Activated naive CD8-positive, alpha-beta T cell treated with anti-CD3 and anti-CD28 coated beads for 36 hours (primary cell): Measurements from ENCODE around the gene HOXA5. TPM values are rescaled to one million over a fixed set of nuclear protein-coding genes. Genes with fewer than 3 reads are reported as not detected.

ENCODE experiments used
- DNase-seq: peaks from one replicate; pipeline ENCODE4 v3.0.0; 2021
- H3K27ac Mint-ChIP-seq: one replicate; pipeline ENCODE4 v1.8.0; 2022; ENCODE audit warnings: mild to moderate bottlenecking, moderate library complexity, mixed read lengths
- H3K27me3 Mint-ChIP-seq: one replicate; pipeline ENCODE4 v1.8.0; 2022; ENCODE audit warnings: mild to moderate bottlenecking, mixed read lengths
- H3K36me3 Mint-ChIP-seq: one replicate; pipeline ENCODE4 v1.8.0; 2021; ENCODE audit warnings: mild to moderate bottlenecking, mixed read lengths
- H3K4me1 Mint-ChIP-seq: one replicate; pipeline ENCODE4 v1.8.0; 2021; ENCODE audit warnings: mixed read lengths
- H3K4me3 Mint-ChIP-seq: one replicate; pipeline ENCODE4 v1.8.0; 2022; ENCODE audit warnings: mild to moderate bottlenecking, moderate library complexity, mixed read lengths
- H3K9me3 Mint-ChIP-seq: one replicate; pipeline ENCODE4 v1.8.0; 2022; ENCODE audit warnings: mixed read lengths
- total RNA-seq, 2 experiments: library from RNA; stranded (reverse); gene quantifications; one replicate each; pipeline ENCODE4 v1.2.3, GENCODE V29; 2021

Gene HOXA5
- total RNA-seq, 2 experiments from 2014 or later = not detected

DNA sequence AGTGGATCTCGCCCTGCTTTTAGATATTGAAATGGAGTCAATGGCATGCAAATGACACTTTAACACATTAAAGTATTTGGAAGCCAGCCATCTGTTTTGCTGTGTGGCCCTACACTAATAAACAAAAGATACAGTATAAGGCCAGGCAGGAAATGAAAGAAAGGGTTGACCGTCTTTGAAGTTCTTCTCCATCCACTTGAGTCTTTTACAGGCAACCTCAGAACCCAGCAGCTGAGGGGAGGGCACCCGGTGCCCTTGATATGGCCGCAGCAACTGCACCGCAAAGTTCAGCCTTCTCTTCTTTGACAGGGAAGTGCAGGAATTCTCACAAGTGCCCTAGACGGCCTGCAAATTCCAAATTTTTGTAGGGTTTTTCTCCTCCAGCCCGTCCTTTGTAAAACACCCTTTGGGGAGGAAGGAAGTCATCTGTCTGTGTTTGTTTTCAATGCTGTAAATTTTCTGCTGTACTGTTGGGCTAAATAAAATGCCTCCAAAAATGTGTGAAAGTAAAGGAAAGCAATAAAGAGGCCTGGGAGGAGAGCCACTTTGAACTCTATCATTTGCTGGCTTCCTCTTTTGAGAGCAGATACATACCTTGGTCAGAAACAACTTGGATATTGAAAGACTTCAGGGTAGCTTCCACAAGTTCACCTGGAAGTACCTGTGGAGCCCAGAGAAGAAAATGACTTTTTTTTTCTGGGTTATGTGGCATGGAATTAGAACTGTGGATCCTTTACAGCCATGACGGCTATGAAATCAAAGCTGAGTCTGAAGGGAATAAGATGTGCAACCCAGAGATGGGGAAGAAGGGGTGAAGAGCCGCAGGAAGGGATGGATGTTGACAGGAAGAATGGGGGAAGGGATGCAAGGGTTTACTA lies 51.3 kb downstream of the HOXA5 start:
- no peak overlapping the region for H3K27ac Mint-ChIP-seq
- H3K4me1 Mint-ChIP-seq = peaks cover 15% of the 10 kb centered on the region
- H3K9me3 Mint-ChIP-seq = no peaks in the 10 kb centered on the region
- DNase-seq = no peak
- no peaks in the 10 kb centered on the region for H3K36me3 Mint-ChIP-seq
- no peak overlapping the region for H3K4me3 Mint-ChIP-seq
- H3K27me3 Mint-ChIP-seq = peaks cover 91% of the 10 kb centered on the region

- DNase-seq = no peak
- Mint-ChIP-seq H3K4me1 (peaks cover 14% of the 10 kb centered on the region), H3K9me3 (no peaks in the 10 kb centered on the region), H3K27ac (no peak overlapping the region), H3K36me3 (no peaks in the 10 kb centered on the region), H3K4me3 (no peak overlapping the region), H3K27me3 (peaks cover 99% of the 10 kb centered on the region)
These were observed 52.4 kb downstream of the HOXA5 start for GRCh38 chr7:27091105-27091504.

Other genes with a start within 250 kb of the HOXA5 start
- gene HOXA1, start 47.7 kb downstream of the HOXA5 start, total RNA-seq = under 1 TPM; 0.24 to 0.35 TPM
- gene HOXA2, start 41.0 kb downstream of the HOXA5 start, total RNA-seq = not detected
- gene HOXA4, start 12.9 kb downstream of the HOXA5 start, total RNA-seq = not detected
- not detected for gene HOXA6, start 4.1 kb upstream of the HOXA5 start, total RNA-seq
- gene HOXA3, start 8.9 kb upstream of the HOXA5 start, total RNA-seq = not detected
- gene HOXA7, start 13.0 kb upstream of the HOXA5 start, total RNA-seq = not detected
- gene HOXA9, start 21.9 kb upstream of the HOXA5 start, total RNA-seq = not detected
- gene HOXA10, start 30.6 kb upstream of the HOXA5 start, total RNA-seq = not detected
- gene HOXA11, start 41.6 kb upstream of the HOXA5 start, total RNA-seq = under 1 TPM in 1 of 2 experiments, not detected in 1; 0.10 TPM
- not detected for gene HOXA13, start 56.4 kb upstream of the HOXA5 start, total RNA-seq
- not detected for gene EVX1, start 99.1 kb upstream of the HOXA5 start, total RNA-seq